Fibroblast of lung (primary cell): Measurements from ENCODE around the gene RNFT2. TPM values are rescaled to one million over a fixed set of nuclear protein-coding genes. Genes with fewer than 3 reads are reported as not detected.
A peak's percentile ranks its signal among the peaks of the same experiment; 100 is the strongest.

Experiments used
- DNase-seq, 2 donors: peaks; one replicate each; pipeline versions ENCODE4 v3.0.0 to v3.0.0-alpha.2; 2010; ENCODE audit warnings: low read depth in 2 of 2
- H2AFZ ChIP-seq: 2 replicates; pipeline ENCODE4 v1.5.1; 2012; ENCODE audit warnings: low read length, control low read depth, inconsistent platforms
- H3K27ac ChIP-seq: 2 replicates; pipeline ENCODE4 v1.5.1; 2011; ENCODE audit warnings: low read length, control low read depth; ENCODE audit not compliant: insufficient read depth
- H3K27me3 ChIP-seq: 2 replicates; pipeline ENCODE4 v1.5.1; 2011; ENCODE audit warnings: mild to moderate bottlenecking, low read length; ENCODE audit not compliant: control insufficient read depth, insufficient read depth
- H3K36me3 ChIP-seq: 2 replicates; pipeline ENCODE4 v1.5.1; 2011; ENCODE audit warnings: low read length; ENCODE audit not compliant: control insufficient read depth, insufficient read depth
- H3K4me1 ChIP-seq: 2 replicates; pipeline ENCODE4 v1.5.1; 2011; ENCODE audit warnings: low read length; ENCODE audit not compliant: control insufficient read depth, insufficient read depth; ENCODE audit errors: extremely low read depth
- H3K4me2 ChIP-seq: 2 replicates; pipeline ENCODE4 v1.5.1; 2011; ENCODE audit warnings: low read length, control low read depth; ENCODE audit not compliant: insufficient read depth; ENCODE audit errors: extremely low read depth
- H3K4me3 ChIP-seq, 4 experiments: fragments of 200-600 bp in 1 of 4; sonication (generic) in 1 of 4; replicated peaks in 1 of 4; 2 replicates each; pipeline ENCODE4 v1.5.1; 2011 to 2016; ENCODE audit warnings: low read length in 4 of 4, low read depth in 3 of 4, mild to moderate bottlenecking in 3 of 4, control low read depth in 2 of 4, inconsistent platforms in 1 of 4, mixed read lengths in 1 of 4; ENCODE audit not compliant: insufficient read depth in 1 of 4; ENCODE audit errors: control extremely low read depth in 1 of 4
- H3K79me2 ChIP-seq: 2 replicates; pipeline ENCODE4 v1.5.1; 2012; ENCODE audit warnings: mild to moderate bottlenecking, low read length, inconsistent platforms; ENCODE audit not compliant: control insufficient read depth, insufficient read depth
- H3K9ac ChIP-seq: 2 replicates; pipeline ENCODE4 v1.5.1; 2011; ENCODE audit warnings: mild to moderate bottlenecking, low read length, control low read depth; ENCODE audit not compliant: insufficient read depth
- H3K9me3 ChIP-seq: 2 replicates; pipeline ENCODE4 v1.5.1; 2012; ENCODE audit warnings: low read depth, low read length; ENCODE audit not compliant: control insufficient read depth, insufficient read depth
- H4K20me1 ChIP-seq: 2 replicates; pipeline ENCODE4 v1.5.1; 2011; ENCODE audit warnings: low read length; ENCODE audit not compliant: control insufficient read depth, insufficient read depth; ENCODE audit errors: extremely low read depth
- EZH2 ChIP-seq: IDR thresholded peaks from 2 replicates; pipeline ENCODE4 v1.5.1; 2012; ENCODE audit warnings: low read length, control low read depth, mild to moderate bottlenecking; ENCODE audit errors: missing control alignments
- polyA plus RNA-seq, 2 donors: library from polyadenylated mRNA; depleted of rRNA in 1 of 2; stranded (reverse) in 1 of 2; unstranded in 1 of 2; fragments of >200 nt; gene quantifications; 2 replicates each; pipeline ENCODE4 v1.2.1, GENCODE V29; 2011 to 2012; ENCODE audit warnings: missing spikeins in 1 of 2
- total RNA-seq: library from RNA; depleted of rRNA; stranded (reverse); fragments of >200 nt; gene quantifications from 2 replicates; pipeline ENCODE4 v1.2.1, GENCODE V29; 2014
- TF ChIP-seq, protein P1 (sequence below), 2 donors: IDR thresholded peaks in 1 of 2; conservative IDR thresholded peaks in 1 of 2; 1 replicate in 1 of 2; 2 replicates in 1 of 2; pipeline ENCODE4 v1.5.1; 2011 to 2012; ENCODE audit warnings: low read length in 2 of 2, control low read depth in 1 of 2, inconsistent platforms in 1 of 2, low read depth in 1 of 2, mild to moderate bottlenecking in 1 of 2

The RNFT2 gene
- total and polyA plus RNA-seq, 2 donors (not counting 1 experiment from before 2014, with no cell fraction given), result 0.95 to 3.1 TPM

- Histone ChIP-seq H3K4me3 (peak within 1 kb of the TSS in 1 of 4 experiments; percentile 38), H3K27me3 (peaks cover 49% of the 10 kb centered on the region), H3K9ac (no peak within 1 kb of the TSS), H3K4me1 (no peaks in the 10 kb centered on the region), H3K4me2 (peak within 1 kb of the TSS; percentile 44), H3K27ac (no peak within 1 kb of the TSS), H3K36me3 (no peaks in the 10 kb centered on the region), H4K20me1 (no peaks in the 10 kb centered on the region), H3K79me2 (no peaks in the 10 kb centered on the region), H2AFZ (no peak within 1 kb of the TSS), H3K9me3 (no peaks in the 10 kb centered on the region)
- TF ChIP-seq, protein P1, sequence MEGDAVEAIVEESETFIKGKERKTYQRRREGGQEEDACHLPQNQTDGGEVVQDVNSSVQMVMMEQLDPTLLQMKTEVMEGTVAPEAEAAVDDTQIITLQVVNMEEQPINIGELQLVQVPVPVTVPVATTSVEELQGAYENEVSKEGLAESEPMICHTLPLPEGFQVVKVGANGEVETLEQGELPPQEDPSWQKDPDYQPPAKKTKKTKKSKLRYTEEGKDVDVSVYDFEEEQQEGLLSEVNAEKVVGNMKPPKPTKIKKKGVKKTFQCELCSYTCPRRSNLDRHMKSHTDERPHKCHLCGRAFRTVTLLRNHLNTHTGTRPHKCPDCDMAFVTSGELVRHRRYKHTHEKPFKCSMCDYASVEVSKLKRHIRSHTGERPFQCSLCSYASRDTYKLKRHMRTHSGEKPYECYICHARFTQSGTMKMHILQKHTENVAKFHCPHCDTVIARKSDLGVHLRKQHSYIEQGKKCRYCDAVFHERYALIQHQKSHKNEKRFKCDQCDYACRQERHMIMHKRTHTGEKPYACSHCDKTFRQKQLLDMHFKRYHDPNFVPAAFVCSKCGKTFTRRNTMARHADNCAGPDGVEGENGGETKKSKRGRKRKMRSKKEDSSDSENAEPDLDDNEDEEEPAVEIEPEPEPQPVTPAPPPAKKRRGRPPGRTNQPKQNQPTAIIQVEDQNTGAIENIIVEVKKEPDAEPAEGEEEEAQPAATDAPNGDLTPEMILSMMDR (conservative IDR thresholded peaks at IDR 0.05 in 1 of 2, IDR thresholded peaks at IDR 0.05 in 1 of 2; ENCODE audit: low read depth in 1 of 2, low read length in 2 of 2), result no peak
- peak; percentile 31 for TF ChIP-seq EZH2
- no peak for DNase-seq
These were observed 143.3 kb downstream of the RNFT2 start, which contains the start of gene HRK for GRCh38 chr12:116881325-116881876. HRK (minus strand) TSS chr12:116881441; CDS start chr12:116881307, 134 bp downstream.

- Histone ChIP-seq H3K27ac (no peak overlapping the region), H4K20me1 (no peaks in the 10 kb centered on the region), H3K4me3 (peak overlapping the region in 1 of 4 experiments; percentile 33), H3K36me3 (no peaks in the 10 kb centered on the region), H3K4me2 (no peak overlapping the region), H3K9me3 (no peaks in the 10 kb centered on the region), H2AFZ (no peak overlapping the region), H3K27me3 (peaks cover 45% of the 10 kb centered on the region), H3K4me1 (no peaks in the 10 kb centered on the region), H3K9ac (no peak overlapping the region), H3K79me2 (no peaks in the 10 kb centered on the region)
- no peak for DNase-seq
- TF ChIP-seq EZH2, result peak; percentile 41
- TF ChIP-seq, protein P1 (conservative IDR thresholded peaks at IDR 0.05 in 1 of 2, IDR thresholded peaks at IDR 0.05 in 1 of 2; ENCODE audit: low read depth in 1 of 2, low read length in 2 of 2), result no peak
These were observed 143.9 kb downstream of the RNFT2 start for GRCh38 chr12:116881877-116882507.

DNA sequence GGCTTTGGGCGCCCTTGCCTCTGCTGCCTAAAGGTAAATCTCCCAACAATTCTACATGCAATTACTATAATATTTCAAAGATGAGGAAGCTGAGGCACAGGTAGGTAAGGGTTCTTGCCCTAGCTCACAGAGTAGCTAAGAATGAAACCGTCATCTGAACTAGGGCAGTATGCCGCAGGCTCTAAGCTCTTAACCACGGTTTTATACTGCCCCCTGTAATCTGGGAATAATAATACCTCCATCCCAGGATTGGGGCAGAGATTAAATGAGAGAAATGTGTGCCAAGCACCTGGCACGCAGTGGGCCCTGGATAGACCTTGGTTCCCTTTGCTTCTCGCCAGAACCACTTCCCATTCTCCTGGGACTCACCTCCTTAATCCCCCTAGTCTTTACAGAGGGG, 144.6 kb downstream of the RNFT2 start:
- H3K9ac ChIP-seq, result no peak overlapping the region
- H3K4me2 ChIP-seq, result no peak overlapping the region
- H3K79me2 ChIP-seq, result no peaks in the 10 kb centered on the region
- H3K27me3 ChIP-seq, result peaks cover 45% of the 10 kb centered on the region
- H4K20me1 ChIP-seq, result no peaks in the 10 kb centered on the region
- no peaks in the 10 kb centered on the region for H3K9me3 ChIP-seq
- no peak overlapping the region for H2AFZ ChIP-seq
- no peak overlapping the region for H3K27ac ChIP-seq
- H3K4me3 ChIP-seq, result no peak overlapping the region
- DNase-seq, result peak; percentile 39 to 53
- no peaks in the 10 kb centered on the region for H3K4me1 ChIP-seq
- H3K36me3 ChIP-seq, result no peaks in the 10 kb centered on the region
- TF ChIP-seq, protein P1 (conservative IDR thresholded peaks at IDR 0.05 in 1 of 2, IDR thresholded peaks at IDR 0.05 in 1 of 2; ENCODE audit: low read depth in 1 of 2, low read length in 2 of 2), result peak; percentile 25 to 30
- no peak for TF ChIP-seq EZH2
